Keratinocyte (primary cell): ENCODE results near the gene NT5C1B.

Experiments
- EZH2 ChIP-seq: IDR thresholded peaks from one replicate; pipeline ENCODE4 v1.6.1; 2012; ENCODE audit warnings: inconsistent platforms, mild to moderate bottlenecking, low read length, moderate library complexity
- TF ChIP-seq, protein P1 (sequence below), 3 experiments: IDR thresholded peaks in 1 of 3; conservative IDR thresholded peaks in 1 of 3; optimal IDR thresholded peaks in 1 of 3; 2 replicates in 2 of 3; 3 replicates in 1 of 3; pipeline versions ENCODE3 to v1.5.1; 2011; ENCODE audit warnings: low read length in 3 of 3, mild to moderate bottlenecking in 3 of 3, moderate library complexity in 2 of 3, control low read depth in 1 of 3, inconsistent platforms in 1 of 3; ENCODE audit not compliant: insufficient read depth in 2 of 3; ENCODE audit errors: extremely low read depth in 1 of 3

DNA sequence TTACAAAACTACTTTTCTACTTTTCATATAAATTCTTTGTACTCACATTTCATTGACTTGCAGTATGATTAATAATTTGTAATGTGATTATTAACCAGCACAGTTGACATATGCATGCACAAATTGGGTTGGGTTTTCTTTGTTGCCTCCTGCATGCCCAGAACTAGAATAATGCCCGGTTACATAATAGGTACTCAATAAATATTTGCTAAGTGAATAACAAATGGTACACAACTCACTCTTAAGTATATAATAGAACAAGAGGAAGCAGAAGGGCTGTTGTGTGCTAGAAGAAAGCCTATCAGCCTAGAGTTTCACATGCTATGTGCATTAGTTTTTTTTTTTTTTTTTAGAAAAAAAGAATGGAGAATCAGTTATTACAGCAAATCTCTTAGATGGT lies 38.2 kb downstream of the NT5C1B start:
- TF ChIP-seq, protein P1, sequence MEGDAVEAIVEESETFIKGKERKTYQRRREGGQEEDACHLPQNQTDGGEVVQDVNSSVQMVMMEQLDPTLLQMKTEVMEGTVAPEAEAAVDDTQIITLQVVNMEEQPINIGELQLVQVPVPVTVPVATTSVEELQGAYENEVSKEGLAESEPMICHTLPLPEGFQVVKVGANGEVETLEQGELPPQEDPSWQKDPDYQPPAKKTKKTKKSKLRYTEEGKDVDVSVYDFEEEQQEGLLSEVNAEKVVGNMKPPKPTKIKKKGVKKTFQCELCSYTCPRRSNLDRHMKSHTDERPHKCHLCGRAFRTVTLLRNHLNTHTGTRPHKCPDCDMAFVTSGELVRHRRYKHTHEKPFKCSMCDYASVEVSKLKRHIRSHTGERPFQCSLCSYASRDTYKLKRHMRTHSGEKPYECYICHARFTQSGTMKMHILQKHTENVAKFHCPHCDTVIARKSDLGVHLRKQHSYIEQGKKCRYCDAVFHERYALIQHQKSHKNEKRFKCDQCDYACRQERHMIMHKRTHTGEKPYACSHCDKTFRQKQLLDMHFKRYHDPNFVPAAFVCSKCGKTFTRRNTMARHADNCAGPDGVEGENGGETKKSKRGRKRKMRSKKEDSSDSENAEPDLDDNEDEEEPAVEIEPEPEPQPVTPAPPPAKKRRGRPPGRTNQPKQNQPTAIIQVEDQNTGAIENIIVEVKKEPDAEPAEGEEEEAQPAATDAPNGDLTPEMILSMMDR (optimal IDR thresholded peaks at IDR 0.05 in 1 of 3, IDR thresholded peaks at IDR 0.05 in 1 of 3, conservative IDR thresholded peaks at IDR 0.05 in 1 of 3; ENCODE audit: extremely low read depth in 1 of 3, insufficient read depth in 2 of 3, low read length in 3 of 3) = no peak
- no peak for TF ChIP-seq EZH2
